HG03097 (cell line): ENCODE data around the gene RBMS1.

Experiments
- ATAC-seq: cut with Tn5 transposase; IDR thresholded peaks from one replicate; pipeline ENCODE4 v1.9.1; 2021; ENCODE audit not compliant: unreplicated experiment, low FRiP score

RBMS1 gene

GRCh38 chr2:160289126-160289525 lies 204.5 kb downstream of the RBMS1 start:
- no peak for ATAC-seq

GRCh38 chr2:160288324-160288723 lies 205.3 kb downstream of the RBMS1 start:
- no peak for ATAC-seq

GRCh38 chr2:160287476-160287875 lies 206.1 kb downstream of the RBMS1 start:
- ATAC-seq: no peak

GRCh38 chr2:160286551-160286950 lies 207.1 kb downstream of the RBMS1 start:
- no peak for ATAC-seq

- no peak for ATAC-seq
Observed at GRCh38 chr2:160283675-160284074, 209.9 kb downstream of the RBMS1 start.

- no peak for ATAC-seq
Observed at GRCh38 chr2:160282063-160282580, 211.5 kb downstream of the RBMS1 start.

GRCh38 chr2:160281213-160281612 lies 212.4 kb downstream of the RBMS1 start:
- ATAC-seq: no peak

- no peak for ATAC-seq
Observed at GRCh38 chr2:160279813-160280465, 213.7 kb downstream of the RBMS1 start.

- no peak for ATAC-seq
Observed at GRCh38 chr2:160278879-160279177, 214.8 kb downstream of the RBMS1 start.

- ATAC-seq: no peak
Observed at GRCh38 chr2:160278101-160278878, 215.3 kb downstream of the RBMS1 start.

- ATAC-seq: no peak
Observed at GRCh38 chr2:160277151-160277550, 216.5 kb downstream of the RBMS1 start.

- no peak for ATAC-seq
Observed at GRCh38 chr2:160275656-160276055, 218.0 kb downstream of the RBMS1 start.

- no peak for ATAC-seq
Observed at GRCh38 chr2:160271171-160272086, 222.2 kb downstream of the RBMS1 start.

- no peak for ATAC-seq
Observed at GRCh38 chr2:160270571-160271113, 223.0 kb downstream of the RBMS1 start.

- ATAC-seq: peak; percentile 92
Observed at GRCh38 chr2:160269803-160270570, 223.6 kb downstream of the RBMS1 start.

- ATAC-seq: peak; percentile 6
Observed at GRCh38 chr2:160269365-160269764, 224.2 kb downstream of the RBMS1 start.

- no peak for ATAC-seq
Observed at GRCh38 chr2:160268151-160268781, 225.3 kb downstream of the RBMS1 start.

- no peak for ATAC-seq
Observed at GRCh38 chr2:160267692-160268091, 225.9 kb downstream of the RBMS1 start.

GRCh38 chr2:160267022-160267421 lies 226.6 kb downstream of the RBMS1 start:
- no peak for ATAC-seq
